ENCODE data around the gene SORCS3.
A peak's percentile ranks its signal among the peaks of the same experiment; 100 is the strongest.

Gene SORCS3

GRCh38 chr10:104924101-104924795 lies 283.2 kb downstream of the SORCS3 start:
- no peak for DNase-seq

- DNase-seq = peak; percentile 77
Measured at GRCh38 chr10:104925232-104925851, 284.3 kb downstream of the SORCS3 start.

- no peak for DNase-seq
Measured at GRCh38 chr10:104928734-104929133, 287.6 kb downstream of the SORCS3 start.

- no peak for DNase-seq
Measured at GRCh38 chr10:104931612-104932134, 290.6 kb downstream of the SORCS3 start.

- DNase-seq = no peak
Measured at GRCh38 chr10:104935656-104936055, 294.6 kb downstream of the SORCS3 start.

- DNase-seq = no peak
Measured at GRCh38 chr10:104937567-104937966, 296.5 kb downstream of the SORCS3 start.

GRCh38 chr10:104938031-104938430 lies 296.9 kb downstream of the SORCS3 start:
- DNase-seq = no peak

- DNase-seq = no peak
Measured at GRCh38 chr10:104941662-104942061, 300.6 kb downstream of the SORCS3 start.

GRCh38 chr10:104947314-104947713 lies 306.2 kb downstream of the SORCS3 start:
- no peak for DNase-seq

- no peak for DNase-seq
Measured at GRCh38 chr10:104957178-104957841, 316.2 kb downstream of the SORCS3 start.

GRCh38 chr10:104966563-104967297 lies 325.6 kb downstream of the SORCS3 start:
- no peak for DNase-seq

- DNase-seq = no peak
Measured at GRCh38 chr10:104980368-104980767, 339.3 kb downstream of the SORCS3 start.

GRCh38 chr10:104981995-104982394 lies 340.9 kb downstream of the SORCS3 start:
- no peak for DNase-seq

- no peak for DNase-seq
Measured at GRCh38 chr10:104988686-104989085, 347.6 kb downstream of the SORCS3 start.

GRCh38 chr10:104989880-104990279 lies 348.8 kb downstream of the SORCS3 start:
- no peak for DNase-seq

GRCh38 chr10:104993085-104993484 lies 352.0 kb downstream of the SORCS3 start:
- no peak for DNase-seq

- no peak for DNase-seq
Measured at GRCh38 chr10:105001269-105001668, 360.2 kb downstream of the SORCS3 start.

GRCh38 chr10:105010411-105011121 lies 369.5 kb downstream of the SORCS3 start:
- no peak for DNase-seq

- DNase-seq = no peak
Measured at GRCh38 chr10:105017116-105017515, 376.0 kb downstream of the SORCS3 start.

- DNase-seq = no peak
Measured at GRCh38 chr10:105017691-105018090, 376.6 kb downstream of the SORCS3 start.

- DNase-seq = no peak
Measured at GRCh38 chr10:105023211-105024111, 382.4 kb downstream of the SORCS3 start.
